ENCODE data around the gene PTPRK.

Gene PTPRK

GRCh38 chr6:128251445-128252340, 268.7 kb downstream of the PTPRK start:
- Histone ChIP-seq H3K79me2 (ENCODE audit: insufficient read depth, low read length) (no peaks in the 10 kb centered on the region), H3K9ac (ENCODE audit: low read length) (no peak overlapping the region), H3F3A (ENCODE audit: insufficient read depth, low read length) (no peaks in the 10 kb centered on the region), H3K4me2 (ENCODE audit: low read length) (no peak overlapping the region), H3K27ac (ENCODE audit: low read depth, low read length, poor library complexity, severe bottlenecking) (no peak overlapping the region), H4K20me1 (ENCODE audit: insufficient read depth, low read length) (no peaks in the 10 kb centered on the region), H3K4me3 (ENCODE audit: low read depth, low read length, poor library complexity, severe bottlenecking) (no peak overlapping the region), H3K9me3 (ENCODE audit: low read length) (no peaks in the 10 kb centered on the region), H3K4me1 (ENCODE audit: insufficient read depth, low read length, severe bottlenecking) (no peaks in the 10 kb centered on the region), H3K36me3 (ENCODE audit: insufficient read depth, low read length) (no peaks in the 10 kb centered on the region), H3K9me2 (ENCODE audit: low read depth, low read length) (no peaks in the 10 kb centered on the region), H2AFZ (ENCODE audit: low read length) (no peak overlapping the region), H3K27me3 (ENCODE audit: insufficient read depth, low read length) (no peaks in the 10 kb centered on the region)
- TF ChIP-seq CTCF (IDR thresholded peaks at IDR 0.05; ENCODE audit: low read length) = no peak

GRCh38 chr6:128250370-128251070, 269.9 kb downstream of the PTPRK start:
- no peaks in the 10 kb centered on the region for H3F3A ChIP-seq (ENCODE audit: insufficient read depth, low read length)
- H3K4me2 ChIP-seq (ENCODE audit: low read length) = no peak overlapping the region
- no peaks in the 10 kb centered on the region for H3K27me3 ChIP-seq (ENCODE audit: insufficient read depth, low read length)

GRCh38 chr6:128249429-128249828, 271.0 kb downstream of the PTPRK start:
- no peak for TF ChIP-seq CTCF (IDR thresholded peaks at IDR 0.05; ENCODE audit: low read length)
- TF ChIP-seq EZH2 (IDR thresholded peaks at IDR 0.05; ENCODE audit: borderline replicate concordance, low read length) = no peak
- no peaks in the 10 kb centered on the region for H3K4me1 ChIP-seq (ENCODE audit: insufficient read depth, low read length, severe bottlenecking)
- H3K9ac ChIP-seq (ENCODE audit: low read length) = no peak overlapping the region
- no peaks in the 10 kb centered on the region for H3F3A ChIP-seq (ENCODE audit: insufficient read depth, low read length)
- no peaks in the 10 kb centered on the region for H3K9me2 ChIP-seq (ENCODE audit: low read depth, low read length)
- no peaks in the 10 kb centered on the region for H3K27me3 ChIP-seq (ENCODE audit: insufficient read depth, low read length)
- H3K4me3 ChIP-seq (ENCODE audit: low read depth, low read length, poor library complexity, severe bottlenecking) = no peak overlapping the region
- no peak overlapping the region for H3K27ac ChIP-seq (ENCODE audit: low read depth, low read length, poor library complexity, severe bottlenecking)
- no peaks in the 10 kb centered on the region for H3K36me3 ChIP-seq (ENCODE audit: insufficient read depth, low read length)
- no peak overlapping the region for H3K4me2 ChIP-seq (ENCODE audit: low read length)
- no peaks in the 10 kb centered on the region for H4K20me1 ChIP-seq (ENCODE audit: insufficient read depth, low read length)
- H3K9me3 ChIP-seq (ENCODE audit: low read length) = no peaks in the 10 kb centered on the region
- H3K79me2 ChIP-seq (ENCODE audit: insufficient read depth, low read length) = no peaks in the 10 kb centered on the region
- H2AFZ ChIP-seq (ENCODE audit: low read length) = no peak overlapping the region

More at GRCh38 chr6:128250370-128251070, 269.9 kb downstream of the PTPRK start:
- H3K9me3 ChIP-seq (ENCODE audit: low read length) = no peaks in the 10 kb centered on the region
- no peaks in the 10 kb centered on the region for H4K20me1 ChIP-seq (ENCODE audit: insufficient read depth, low read length)
- no peaks in the 10 kb centered on the region for H3K79me2 ChIP-seq (ENCODE audit: insufficient read depth, low read length)
- H3K9ac ChIP-seq (ENCODE audit: low read length) = no peak overlapping the region
- no peak overlapping the region for H2AFZ ChIP-seq (ENCODE audit: low read length)
- H3K27ac ChIP-seq (ENCODE audit: low read depth, low read length, poor library complexity, severe bottlenecking) = no peak overlapping the region
- no peaks in the 10 kb centered on the region for H3K4me1 ChIP-seq (ENCODE audit: insufficient read depth, low read length, severe bottlenecking)
- no peak overlapping the region for H3K4me3 ChIP-seq (ENCODE audit: low read depth, low read length, poor library complexity, severe bottlenecking)
- TF ChIP-seq EZH2 (IDR thresholded peaks at IDR 0.05; ENCODE audit: borderline replicate concordance, low read length) = no peak
- TF ChIP-seq CTCF (IDR thresholded peaks at IDR 0.05; ENCODE audit: low read length) = no peak
- no peaks in the 10 kb centered on the region for H3K36me3 ChIP-seq (ENCODE audit: insufficient read depth, low read length)
- H3K9me2 ChIP-seq (ENCODE audit: low read depth, low read length) = no peaks in the 10 kb centered on the region
